M059J (cell line): ENCODE results near the gene RAB27B. TPM values are rescaled to one million over a fixed set of nuclear protein-coding genes. Genes with fewer than 3 reads are reported as not detected.

Source experiments
- DNase-seq: peaks from one replicate; pipeline ENCODE4 v3.0.0-alpha.2; 2012; ENCODE audit warnings: low read depth
- total RNA-seq: library from RNA; depleted of rRNA; stranded (reverse); fragments of >200 nt; shearing (Covaris generic); gene quantifications from 2 replicates; pipeline ENCODE4 v1.2.3, GENCODE V29; 2014

The RAB27B gene
- total RNA-seq, 1 experiment from 2014 or later = 13.8 TPM

DNA sequence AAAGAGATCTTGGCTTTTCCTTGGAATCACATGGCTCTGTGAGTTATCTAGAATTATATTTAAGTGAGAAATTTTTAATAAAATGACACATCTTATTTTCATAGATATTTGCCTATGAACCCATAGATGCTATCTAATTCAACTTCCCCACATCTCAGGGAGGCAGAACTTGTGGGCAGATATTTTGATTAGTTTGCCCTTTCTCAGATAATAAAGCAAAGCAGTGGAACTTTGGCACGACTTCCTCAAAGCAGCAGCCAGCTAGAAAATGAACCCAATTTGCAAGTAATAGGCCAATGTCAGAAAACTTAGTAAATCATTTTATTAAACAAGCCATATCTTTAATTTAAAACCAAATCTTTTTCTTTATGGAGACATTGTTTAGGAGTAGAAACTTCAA lies 32.7 kb downstream of the RAB27B start:
- no peak for DNase-seq

DNA sequence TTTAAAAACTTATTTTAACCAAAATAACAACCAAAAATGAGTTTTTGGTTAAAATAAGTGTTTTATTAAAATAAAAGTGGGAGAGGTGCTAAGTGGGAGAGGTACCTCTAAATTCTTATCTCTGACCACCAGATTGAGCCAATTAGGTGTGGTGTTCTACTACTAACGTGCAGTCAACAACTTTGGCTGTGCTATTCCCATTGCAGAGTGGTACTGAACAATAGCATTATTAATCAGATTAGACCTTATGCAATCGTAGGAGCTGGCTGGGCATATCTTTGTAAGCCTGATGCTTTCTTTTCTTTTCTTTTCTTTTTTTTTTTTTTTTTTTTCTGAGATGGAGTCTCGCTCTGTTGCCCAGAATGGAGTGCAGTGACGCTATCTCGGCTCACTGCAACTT lies 38.9 kb downstream of the RAB27B start:
- no peak for DNase-seq

DNA sequence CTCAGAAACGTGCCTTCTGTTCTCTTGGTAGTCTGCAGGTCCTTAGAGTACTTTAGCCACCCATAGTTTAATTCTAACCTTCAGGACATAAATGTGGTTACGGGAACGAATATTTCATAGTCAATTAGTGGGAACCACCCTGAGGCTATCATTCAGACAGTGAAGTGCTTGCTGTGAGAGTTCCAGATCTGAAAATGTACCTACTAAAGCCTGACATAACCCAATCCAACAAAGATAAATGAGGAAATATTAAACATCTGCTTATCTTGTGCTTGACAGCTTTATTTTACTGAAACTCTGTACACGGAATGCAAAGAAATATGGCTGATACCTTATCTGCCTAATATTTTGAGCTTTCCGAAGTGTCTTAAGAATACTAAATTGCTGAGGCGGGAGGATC lies 43.0 kb downstream of the RAB27B start:
- peak; percentile 30 for DNase-seq

DNA sequence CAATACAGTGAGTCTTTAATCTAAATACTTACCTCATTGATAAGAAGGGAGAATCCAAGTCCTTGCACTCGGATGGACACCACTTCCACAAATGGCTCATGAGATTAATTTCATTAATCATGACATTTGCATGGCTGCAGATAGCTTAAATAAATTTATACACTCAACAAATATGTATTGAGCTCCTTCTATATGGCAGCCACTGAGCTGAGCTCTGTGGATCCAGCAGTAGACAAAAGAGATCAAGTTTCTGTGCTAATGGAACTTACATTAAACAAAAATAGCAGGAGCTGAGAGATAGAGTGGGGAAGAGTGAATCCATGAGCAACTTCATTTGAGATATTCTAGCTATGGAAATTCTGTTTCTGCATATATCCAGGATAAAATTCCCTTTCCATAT lies 44.4 kb downstream of the RAB27B start:
- DNase-seq = no peak

DNA sequence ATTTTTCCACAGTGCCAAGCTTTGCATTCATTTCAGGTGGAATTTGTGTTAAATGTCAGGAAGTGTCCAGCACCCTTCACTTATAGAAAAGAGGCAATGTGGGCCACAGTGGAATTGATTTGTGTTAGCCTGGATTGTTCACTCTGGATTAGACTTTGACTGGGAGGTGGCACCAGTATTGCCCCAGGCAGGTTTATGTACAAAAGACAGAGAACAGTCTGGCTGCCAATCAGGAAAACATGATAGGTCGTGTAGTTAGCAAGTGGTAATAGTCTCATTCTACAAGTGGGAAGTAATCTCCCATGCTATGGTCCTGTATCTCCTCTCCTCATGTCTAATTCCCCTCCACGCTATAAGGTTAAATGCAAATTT lies 45.6 kb downstream of the RAB27B start:
- DNase-seq = no peak

DNA sequence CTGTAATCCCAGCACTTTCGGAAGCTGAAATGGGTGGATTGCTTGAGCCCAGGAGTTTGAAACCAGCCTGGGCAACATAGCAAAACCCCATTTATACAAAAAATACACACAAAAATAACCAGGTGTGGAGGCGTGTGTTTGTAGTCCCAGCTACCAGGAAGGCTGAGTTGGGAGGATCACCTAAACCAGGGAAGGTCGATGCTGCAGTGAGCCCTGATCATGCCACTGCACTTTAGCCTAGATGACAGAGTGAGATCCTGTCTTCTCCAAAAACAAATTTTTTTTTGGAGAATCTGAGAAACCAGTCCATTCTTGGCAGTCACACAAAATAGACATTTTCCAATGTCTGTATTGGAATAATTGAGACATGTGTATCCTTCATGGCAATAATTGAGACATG lies 46.8 kb downstream of the RAB27B start:
- DNase-seq = no peak

GRCh38 chr18:54877076-54877475 lies 48.8 kb downstream of the RAB27B start:
- no peak for DNase-seq

- DNase-seq = peak; percentile 14
Measured at GRCh38 chr18:54878159-54878622, 49.9 kb downstream of the RAB27B start.

GRCh38 chr18:54878659-54879358 lies 50.5 kb downstream of the RAB27B start:
- no peak for DNase-seq

DNA sequence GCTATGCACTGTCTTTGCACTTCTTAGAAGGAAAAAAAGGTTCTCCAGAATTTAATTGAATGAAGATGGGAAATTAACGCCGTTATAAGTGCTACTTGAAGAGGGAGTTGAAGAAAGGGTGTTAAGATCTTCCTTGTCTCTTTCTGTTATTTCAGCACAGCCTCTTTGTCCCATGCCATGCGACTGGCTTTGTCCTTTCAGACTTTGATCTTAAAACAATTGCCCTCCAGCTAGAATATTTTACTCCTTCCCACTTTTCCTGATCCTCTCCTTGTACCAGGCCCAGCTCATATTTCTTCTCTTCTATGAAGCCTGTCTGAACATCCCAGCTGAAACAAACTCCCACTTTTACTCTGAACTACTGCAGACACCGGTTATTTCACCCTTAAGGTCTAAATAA lies 51.4 kb downstream of the RAB27B start:
- DNase-seq = no peak

- DNase-seq = peak; percentile 50
Measured at GRCh38 chr18:54880395-54881105, 52.3 kb downstream of the RAB27B start.

DNA sequence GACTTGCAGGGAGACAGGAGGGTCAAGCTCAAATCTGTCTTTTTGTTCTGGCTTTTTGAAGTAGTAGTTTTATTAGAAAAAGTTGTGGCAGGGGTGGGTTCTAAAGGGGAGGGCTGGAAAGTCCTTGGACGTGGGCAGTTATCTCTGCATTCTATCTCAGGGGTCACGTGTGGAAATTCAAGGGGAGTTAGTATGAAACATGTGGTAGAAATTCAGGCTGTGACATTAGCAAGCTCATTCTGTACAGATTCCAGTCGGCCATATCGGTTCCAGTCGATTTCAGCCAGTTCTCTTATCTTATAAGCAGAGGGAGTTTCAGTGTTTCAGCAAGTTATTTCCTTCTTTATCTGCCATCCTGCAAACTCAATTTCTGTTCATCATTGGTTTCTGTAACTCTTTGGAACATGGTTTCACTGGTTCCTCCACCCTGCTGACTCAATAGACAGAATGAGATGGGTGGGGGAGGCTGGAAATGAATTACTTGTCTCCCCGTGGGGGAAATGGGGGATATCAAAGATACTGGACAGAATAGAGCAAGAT lies 53.0 kb downstream of the RAB27B start:
- no peak for DNase-seq

- DNase-seq = no peak
Measured at GRCh38 chr18:54882318-54882717, 54.0 kb downstream of the RAB27B start.

- DNase-seq = peak; percentile 65
Measured at GRCh38 chr18:54883816-54884604, 55.7 kb downstream of the RAB27B start.

DNA sequence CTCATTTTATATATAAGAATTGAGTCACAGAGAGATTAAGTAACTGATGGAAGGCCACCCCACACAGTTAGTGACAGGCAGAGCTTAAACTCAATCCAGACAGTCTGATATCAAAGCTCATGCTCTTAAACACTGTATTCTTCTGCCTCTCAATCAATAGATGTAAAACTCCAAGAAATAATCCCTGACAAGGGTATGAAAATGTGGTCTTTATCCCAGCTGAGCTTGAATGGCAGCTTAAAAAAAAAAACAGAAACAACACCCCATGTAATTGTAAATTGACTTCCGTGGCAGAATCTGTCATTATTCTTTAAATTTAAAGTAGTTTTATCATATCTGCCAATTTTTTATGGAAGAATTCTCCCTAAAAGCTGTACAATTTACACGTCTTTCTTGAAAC lies 60.1 kb downstream of the RAB27B start:
- no peak for DNase-seq

GRCh38 chr18:54888933-54889332 lies 60.7 kb downstream of the RAB27B start:
- DNase-seq = no peak

GRCh38 chr18:54899500-54899899 lies 71.2 kb downstream of the RAB27B start:
- DNase-seq = no peak

GRCh38 chr18:54900290-54900689 lies 72.0 kb downstream of the RAB27B start:
- no peak for DNase-seq

DNA sequence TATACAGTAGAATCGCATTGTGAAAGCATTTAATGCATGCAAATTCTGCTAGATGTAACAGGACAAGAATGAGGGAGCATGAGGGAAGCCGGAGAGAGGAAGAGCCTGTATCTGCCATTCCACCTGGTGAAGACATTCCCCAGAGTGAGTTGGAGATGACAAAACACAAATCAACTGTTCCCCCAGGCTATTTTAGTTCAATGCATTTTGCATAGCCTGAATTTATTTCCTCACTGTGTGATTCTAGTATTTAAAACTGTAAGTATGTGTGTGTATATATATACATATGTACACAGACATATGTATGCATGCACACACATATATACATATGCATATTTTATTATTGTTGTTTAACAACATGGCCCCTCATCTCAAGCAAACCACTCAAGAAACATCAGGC lies 76.3 kb downstream of the RAB27B start:
- no peak for DNase-seq

DNA sequence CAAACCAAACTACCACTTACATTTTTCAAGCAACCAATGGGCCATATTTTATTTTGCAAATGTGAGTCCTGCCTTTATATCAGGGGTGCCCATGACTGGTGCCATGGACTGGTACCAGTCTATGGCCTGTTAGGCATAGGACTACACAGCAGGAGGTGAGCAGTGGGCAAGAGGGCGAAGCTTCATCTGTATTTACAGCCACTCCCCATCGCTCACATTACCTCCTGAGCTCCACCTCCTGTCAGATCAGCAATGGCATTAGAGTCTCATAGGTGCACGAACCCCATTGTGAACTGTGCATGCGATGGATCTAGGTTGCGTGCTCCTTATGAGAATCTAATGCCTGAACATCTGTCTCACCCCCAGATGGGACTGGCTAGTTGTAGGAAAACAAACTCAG lies 77.4 kb downstream of the RAB27B start:
- DNase-seq = no peak

DNA sequence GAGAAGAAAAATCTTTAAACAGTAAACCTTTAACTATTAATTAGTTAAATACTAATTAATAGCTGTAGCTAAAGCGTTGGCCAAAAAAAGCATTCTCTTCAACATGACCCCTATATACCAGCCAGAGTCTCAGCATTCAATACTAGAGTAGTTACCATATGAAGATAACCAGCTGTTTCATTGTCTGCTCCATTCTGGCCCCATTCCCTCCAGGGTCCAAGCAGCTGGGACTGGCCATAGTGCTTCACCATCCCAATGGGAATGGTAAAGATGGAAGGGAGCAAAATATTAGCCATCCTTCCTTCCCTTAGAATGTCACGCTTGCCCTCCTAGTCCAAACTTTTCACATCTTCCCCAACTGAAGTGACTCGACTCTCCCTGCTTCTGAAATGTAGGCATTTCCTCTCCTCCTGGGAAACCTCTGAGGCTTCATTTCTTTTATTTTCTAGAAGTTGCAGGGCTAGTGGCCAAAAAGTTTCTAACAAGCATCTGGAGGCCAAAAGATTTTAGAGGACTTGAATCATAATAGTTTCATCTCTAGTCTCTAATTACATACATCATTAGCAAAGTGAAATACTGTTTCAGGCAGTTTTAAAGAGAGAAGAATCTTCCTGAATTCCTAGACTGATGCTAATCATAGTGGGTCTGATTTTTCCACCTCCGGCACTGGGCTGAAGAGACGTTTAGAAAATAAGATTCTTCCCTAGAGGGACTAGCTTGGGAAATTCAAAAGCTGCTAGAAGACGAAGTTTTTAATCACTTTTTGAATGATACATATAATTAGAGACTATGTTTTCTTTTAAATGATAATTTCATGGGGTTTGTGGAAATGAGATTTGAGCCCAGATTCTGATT lies 78.3 kb downstream of the RAB27B start:
- DNase-seq = no peak
